ENCODE measurements around the gene RHEB. TPM values are rescaled to one million over a fixed set of nuclear protein-coding genes. Genes with fewer than 3 reads are reported as not detected.
A peak's percentile ranks its signal among the peaks of the same experiment; 100 is the strongest.

Gene RHEB
- total RNA-seq, 1 donor from 2014 or later, result 143 TPM

- FAIRE-seq, result no peak
These were observed 57.8 kb downstream of the RHEB start for GRCh38 chr7:151461942-151462230.

GRCh38 chr7:151461096-151461941 lies 58.4 kb downstream of the RHEB start:
- Mint-ChIP-seq H3K4me3 (ENCODE audit: unreplicated experiment) (no peak overlapping the region), H3K9me3 (ENCODE audit: unreplicated experiment) (peaks cover 9% of the 10 kb centered on the region), H3K27me3 (ENCODE audit: low read depth, unreplicated experiment) (peaks cover 7% of the 10 kb centered on the region), H3K36me3 (ENCODE audit: low read depth, unreplicated experiment) (peaks cover 45% of the 10 kb centered on the region), H3K4me1 (ENCODE audit: low read depth, unreplicated experiment) (peaks cover 21% of the 10 kb centered on the region), H3K27ac (ENCODE audit: unreplicated experiment) (no peak overlapping the region)
- H3K4me3 ChIP-seq (ENCODE audit: insufficient read depth, low read depth, low read length), result no peak overlapping the region
- no peaks in the 10 kb centered on the region for H4K20me1 ChIP-seq (ENCODE audit: insufficient read depth, low read length)
- TF ChIP-seq CTCF (IDR thresholded peaks at IDR 0.05; ENCODE audit: insufficient read depth, low read depth, low read length) (no peak), EZH2 (IDR thresholded peaks at IDR 0.05; ENCODE audit: insufficient read depth, low read length) (no peak)
- peaks cover 15% of the 10 kb centered on the region for H3K9me3 ChIP-seq (ENCODE audit: insufficient read depth, low read depth, low read length)
- H3K36me3 ChIP-seq (ENCODE audit: insufficient read depth, low read length), result peaks cover 23% of the 10 kb centered on the region
- H3K4me1 ChIP-seq (ENCODE audit: insufficient read depth, low read length), result peaks cover 14% of the 10 kb centered on the region
- H3K9ac ChIP-seq (ENCODE audit: low read length), result no peak overlapping the region
- H3K4me2 ChIP-seq (ENCODE audit: low read length), result no peak overlapping the region
- no peaks in the 10 kb centered on the region for H3K79me2 ChIP-seq (ENCODE audit: insufficient read depth, low read length)
- DNase-seq (ENCODE audit: low read depth) (no peak), FAIRE-seq (no peak)
- no peak overlapping the region for H2AFZ ChIP-seq (ENCODE audit: low read depth, low read length)
- no peaks in the 10 kb centered on the region for H3K27me3 ChIP-seq (ENCODE audit: insufficient read depth, low read length)
- no peak overlapping the region for H3K27ac ChIP-seq (ENCODE audit: low read depth, low read length)

More at GRCh38 chr7:151461942-151462230, 57.8 kb downstream of the RHEB start:
- TF ChIP-seq CTCF (IDR thresholded peaks at IDR 0.05; ENCODE audit: insufficient read depth, low read depth, low read length), result no peak
- no peak for TF ChIP-seq EZH2 (IDR thresholded peaks at IDR 0.05; ENCODE audit: insufficient read depth, low read length)
- no peaks in the 10 kb centered on the region for H3K79me2 ChIP-seq (ENCODE audit: insufficient read depth, low read length)
- no peak overlapping the region for H3K4me2 ChIP-seq (ENCODE audit: low read length)
- peaks cover 25% of the 10 kb centered on the region for H3K36me3 ChIP-seq (ENCODE audit: insufficient read depth, low read length)
- Mint-ChIP-seq H3K27ac (ENCODE audit: unreplicated experiment) (no peak overlapping the region), H3K4me3 (ENCODE audit: unreplicated experiment) (no peak overlapping the region), H3K27me3 (ENCODE audit: low read depth, unreplicated experiment) (peaks cover 7% of the 10 kb centered on the region), H3K36me3 (ENCODE audit: low read depth, unreplicated experiment) (peaks cover 45% of the 10 kb centered on the region), H3K9me3 (ENCODE audit: unreplicated experiment) (peaks cover 9% of the 10 kb centered on the region), H3K4me1 (ENCODE audit: low read depth, unreplicated experiment) (peaks cover 21% of the 10 kb centered on the region)
- no peak overlapping the region for H3K4me3 ChIP-seq (ENCODE audit: insufficient read depth, low read depth, low read length)
- H3K4me1 ChIP-seq (ENCODE audit: insufficient read depth, low read length), result peaks cover 14% of the 10 kb centered on the region
- no peak overlapping the region for H3K27ac ChIP-seq (ENCODE audit: low read depth, low read length)
- peaks cover 15% of the 10 kb centered on the region for H3K9me3 ChIP-seq (ENCODE audit: insufficient read depth, low read depth, low read length)
- no peaks in the 10 kb centered on the region for H4K20me1 ChIP-seq (ENCODE audit: insufficient read depth, low read length)
- H2AFZ ChIP-seq (ENCODE audit: low read depth, low read length), result no peak overlapping the region
- H3K27me3 ChIP-seq (ENCODE audit: insufficient read depth, low read length), result no peaks in the 10 kb centered on the region
- no peak overlapping the region for H3K9ac ChIP-seq (ENCODE audit: low read length)
- no peak for DNase-seq (ENCODE audit: low read depth)

DNA sequence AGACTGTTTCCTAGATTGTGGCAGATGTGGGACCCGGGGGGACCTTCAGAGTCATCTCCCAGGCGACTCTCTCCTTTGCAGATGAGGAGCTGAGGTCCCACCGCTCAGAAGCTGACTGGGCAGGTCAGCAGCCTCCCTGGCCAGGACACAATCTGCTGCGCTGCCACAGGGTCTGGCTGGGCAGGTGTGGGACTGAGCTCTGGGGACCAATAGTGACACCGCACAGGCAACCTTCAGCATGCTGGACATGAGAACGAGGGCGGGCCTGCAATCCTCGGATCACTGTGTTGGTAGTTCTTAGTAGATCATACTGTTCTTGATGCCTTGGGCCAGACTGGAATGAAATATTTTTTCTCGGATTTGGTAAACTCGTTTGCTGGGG lies 59.2 kb downstream of the RHEB start:
- peaks cover 15% of the 10 kb centered on the region for H3K36me3 ChIP-seq (ENCODE audit: insufficient read depth, low read length)
- FAIRE-seq (no peak), DNase-seq (ENCODE audit: low read depth) (no peak)
- no peaks in the 10 kb centered on the region for H4K20me1 ChIP-seq (ENCODE audit: insufficient read depth, low read length)
- peaks cover 9% of the 10 kb centered on the region for H3K9me3 Mint-ChIP-seq (ENCODE audit: unreplicated experiment)
- no peaks in the 10 kb centered on the region for H3K27me3 ChIP-seq (ENCODE audit: insufficient read depth, low read length)
- peaks cover 15% of the 10 kb centered on the region for H3K9me3 ChIP-seq (ENCODE audit: insufficient read depth, low read depth, low read length)
- H3K27ac ChIP-seq (ENCODE audit: low read depth, low read length), result peak overlapping the region; percentile 8
- H3K36me3 Mint-ChIP-seq (ENCODE audit: low read depth, unreplicated experiment), result peaks cover 37% of the 10 kb centered on the region
- H3K4me1 ChIP-seq (ENCODE audit: insufficient read depth, low read length), result peaks cover 14% of the 10 kb centered on the region
- peak overlapping the region; percentile 82 for H3K4me2 ChIP-seq (ENCODE audit: low read length)
- no peak overlapping the region for H2AFZ ChIP-seq (ENCODE audit: low read depth, low read length)
- no peak for TF ChIP-seq EZH2 (IDR thresholded peaks at IDR 0.05; ENCODE audit: insufficient read depth, low read length)
- TF ChIP-seq CTCF (IDR thresholded peaks at IDR 0.05; ENCODE audit: insufficient read depth, low read depth, low read length), result no peak
- H3K4me3 Mint-ChIP-seq (ENCODE audit: unreplicated experiment), result no peak overlapping the region
- peak overlapping the region; percentile 34 for H3K4me3 ChIP-seq (ENCODE audit: insufficient read depth, low read depth, low read length)
- peak overlapping the region; percentile 85 for H3K27ac Mint-ChIP-seq (ENCODE audit: unreplicated experiment)
- peak overlapping the region; percentile 40 for H3K9ac ChIP-seq (ENCODE audit: low read length)
- H3K27me3 Mint-ChIP-seq (ENCODE audit: low read depth, unreplicated experiment), result peaks cover 10% of the 10 kb centered on the region
- H3K79me2 ChIP-seq (ENCODE audit: insufficient read depth, low read length), result no peaks in the 10 kb centered on the region
- peaks cover 21% of the 10 kb centered on the region for H3K4me1 Mint-ChIP-seq (ENCODE audit: low read depth, unreplicated experiment)

Data from astrocyte (in vitro differentiated cells and primary cell).